ENCODE data around the gene SMNDC1.

SMNDC1 gene

GRCh38 chr10:110330675-110331074 lies 26.0 kb upstream of the SMNDC1 start:
- H3K4me3 ChIP-seq (ENCODE audit: low read depth, low read length), result no peak overlapping the region
- WGBS (ENCODE audit: extremely low coverage, insufficient coverage, insufficient read length), result no CpG with 5 or more reads among the region's 6 CpGs
- H3K27me3 ChIP-seq (ENCODE audit: insufficient read depth, low read length), result no peaks in the 10 kb centered on the region
- no peak overlapping the region for H4K91ac ChIP-seq (ENCODE audit: low read depth, low read length)
- H2BK12ac ChIP-seq (ENCODE audit: low read length), result no peak overlapping the region
- no peak overlapping the region for H3K23ac ChIP-seq (ENCODE audit: low read length)
- H2AK5ac ChIP-seq (ENCODE audit: low read length), result no peak overlapping the region
- no peak overlapping the region for H4K12ac ChIP-seq (ENCODE audit: low read depth, low read length)
- H3K79me2 ChIP-seq (ENCODE audit: control insufficient read depth, insufficient read depth, low read length, poor library complexity), result no peaks in the 10 kb centered on the region
- H3K9ac ChIP-seq (ENCODE audit: low read length), result no peak overlapping the region
- H2AFZ ChIP-seq (ENCODE audit: insufficient read depth, low read length, poor library complexity), result no peak overlapping the region
- H4K8ac ChIP-seq (ENCODE audit: low read depth, low read length), result no peak overlapping the region
- H3K27ac ChIP-seq (ENCODE audit: low read depth, low read length), result no peak overlapping the region
- no peak overlapping the region for H2BK120ac ChIP-seq (ENCODE audit: insufficient read depth, low read length, poor library complexity)
- no peak overlapping the region for H3K4me2 ChIP-seq (ENCODE audit: low read length)
- no peaks in the 10 kb centered on the region for H3K36me3 ChIP-seq (ENCODE audit: control insufficient read depth in 1 of 2, insufficient read depth in 2 of 2, low read length in 2 of 2)
- peaks cover 0 to 4% of the 10 kb centered on the region in 2 experiments for H3K4me1 ChIP-seq (ENCODE audit: control insufficient read depth in 1 of 2, insufficient read depth in 2 of 2, low read length in 2 of 2)
- H3K9me3 ChIP-seq (ENCODE audit: insufficient read depth, low read depth, low read length), result peaks cover 14% of the 10 kb centered on the region
- H3K79me1 ChIP-seq (ENCODE audit: low read length), result no peaks in the 10 kb centered on the region
- H3K14ac ChIP-seq (ENCODE audit: low read length), result no peak overlapping the region
- no peak overlapping the region for H3K4ac ChIP-seq (ENCODE audit: low read depth, low read length)
- no peak for DNase-seq
- no peak overlapping the region for H2BK5ac ChIP-seq (ENCODE audit: low read depth, low read length, poor library complexity)
- no peak overlapping the region for H3K18ac ChIP-seq (ENCODE audit: low read length)

- no peak overlapping the region for H3K18ac ChIP-seq (ENCODE audit: low read length)
- H3K27me3 ChIP-seq (ENCODE audit: insufficient read depth, low read length), result no peaks in the 10 kb centered on the region
- H4K12ac ChIP-seq (ENCODE audit: low read depth, low read length), result no peak overlapping the region
- no peak overlapping the region for H2AK5ac ChIP-seq (ENCODE audit: low read length)
- peaks cover 0 to 4% of the 10 kb centered on the region in 2 experiments for H3K4me1 ChIP-seq (ENCODE audit: control insufficient read depth in 1 of 2, insufficient read depth in 2 of 2, low read length in 2 of 2)
- no peak overlapping the region for H3K4ac ChIP-seq (ENCODE audit: low read depth, low read length)
- H3K9ac ChIP-seq (ENCODE audit: low read length), result no peak overlapping the region
- no peak overlapping the region for H2BK120ac ChIP-seq (ENCODE audit: insufficient read depth, low read length, poor library complexity)
- no peak overlapping the region for H3K4me3 ChIP-seq (ENCODE audit: low read depth, low read length)
- H3K79me2 ChIP-seq (ENCODE audit: control insufficient read depth, insufficient read depth, low read length, poor library complexity), result no peaks in the 10 kb centered on the region
- H3K27ac ChIP-seq (ENCODE audit: low read depth, low read length), result no peak overlapping the region
- H4K91ac ChIP-seq (ENCODE audit: low read depth, low read length), result no peak overlapping the region
- peak in 1 of 2 donors; percentile 55 for DNase-seq
- H2AFZ ChIP-seq (ENCODE audit: insufficient read depth, low read length, poor library complexity), result no peak overlapping the region
- H3K9me3 ChIP-seq (ENCODE audit: insufficient read depth, low read depth, low read length), result peaks cover 14% of the 10 kb centered on the region
- no peak overlapping the region for H3K14ac ChIP-seq (ENCODE audit: low read length)
- no CpG with 5 or more reads among the region's 5 CpGs for WGBS (ENCODE audit: extremely low coverage, insufficient coverage, insufficient read length)
- H3K79me1 ChIP-seq (ENCODE audit: low read length), result no peaks in the 10 kb centered on the region
- H2BK12ac ChIP-seq (ENCODE audit: low read length), result no peak overlapping the region
- H3K23ac ChIP-seq (ENCODE audit: low read length), result no peak overlapping the region
- no peak overlapping the region for H4K8ac ChIP-seq (ENCODE audit: low read depth, low read length)
- H2BK5ac ChIP-seq (ENCODE audit: low read depth, low read length, poor library complexity), result no peak overlapping the region
- H3K4me2 ChIP-seq (ENCODE audit: low read length), result no peak overlapping the region
- no peaks in the 10 kb centered on the region for H3K36me3 ChIP-seq (ENCODE audit: control insufficient read depth in 1 of 2, insufficient read depth in 2 of 2, low read length in 2 of 2)
These were observed 22.7 kb upstream of the SMNDC1 start for GRCh38 chr10:110327262-110327914.

- Histone ChIP-seq H3K14ac (ENCODE audit: low read length) (no peak overlapping the region), H2AK5ac (ENCODE audit: low read length) (no peak overlapping the region), H2BK120ac (ENCODE audit: insufficient read depth, low read length, poor library complexity) (no peak overlapping the region), H2AFZ (ENCODE audit: insufficient read depth, low read length, poor library complexity) (no peak overlapping the region), H3K4me2 (ENCODE audit: low read length) (no peak overlapping the region), H4K91ac (ENCODE audit: low read depth, low read length) (no peak overlapping the region), H4K8ac (ENCODE audit: low read depth, low read length) (no peak overlapping the region), H4K12ac (ENCODE audit: low read depth, low read length) (no peak overlapping the region), H3K4ac (ENCODE audit: low read depth, low read length) (no peak overlapping the region), H3K79me1 (ENCODE audit: low read length) (no peaks in the 10 kb centered on the region), H3K4me1 (ENCODE audit: control insufficient read depth in 1 of 2, insufficient read depth in 2 of 2, low read length in 2 of 2) (peaks cover 0 to 4% of the 10 kb centered on the region in 2 experiments), H3K36me3 (ENCODE audit: control insufficient read depth in 1 of 2, insufficient read depth in 2 of 2, low read length in 2 of 2) (no peaks in the 10 kb centered on the region), H3K27me3 (ENCODE audit: insufficient read depth, low read length) (no peaks in the 10 kb centered on the region), H3K27ac (ENCODE audit: low read depth, low read length) (no peak overlapping the region), H3K79me2 (ENCODE audit: control insufficient read depth, insufficient read depth, low read length, poor library complexity) (no peaks in the 10 kb centered on the region), H3K18ac (ENCODE audit: low read length) (no peak overlapping the region), H2BK5ac (ENCODE audit: low read depth, low read length, poor library complexity) (no peak overlapping the region), H3K9ac (ENCODE audit: low read length) (no peak overlapping the region), H3K4me3 (ENCODE audit: low read depth, low read length) (no peak overlapping the region), H2BK12ac (ENCODE audit: low read length) (no peak overlapping the region), H3K9me3 (ENCODE audit: insufficient read depth, low read depth, low read length) (peaks cover 13% of the 10 kb centered on the region), H3K23ac (ENCODE audit: low read length) (no peak overlapping the region)
- no peak for DNase-seq
- WGBS (ENCODE audit: extremely low coverage, insufficient coverage, insufficient read length), result no CpG with 5 or more reads among the region's 4 CpGs
These were observed 21.8 kb upstream of the SMNDC1 start for GRCh38 chr10:110326351-110327032.

- Histone ChIP-seq H2AK5ac (ENCODE audit: low read length) (no peak overlapping the region), H4K8ac (ENCODE audit: low read depth, low read length) (no peak overlapping the region), H3K9me3 (ENCODE audit: insufficient read depth, low read depth, low read length) (peaks cover 3% of the 10 kb centered on the region), H4K91ac (ENCODE audit: low read depth, low read length) (no peak overlapping the region), H3K79me1 (ENCODE audit: low read length) (no peaks in the 10 kb centered on the region), H3K4ac (ENCODE audit: low read depth, low read length) (no peak overlapping the region), H3K4me3 (ENCODE audit: low read depth, low read length) (no peak overlapping the region), H3K4me1 (ENCODE audit: control insufficient read depth in 1 of 2, insufficient read depth in 2 of 2, low read length in 2 of 2) (peaks cover 0 to 4% of the 10 kb centered on the region in 2 experiments), H3K14ac (ENCODE audit: low read length) (no peak overlapping the region), H4K12ac (ENCODE audit: low read depth, low read length) (no peak overlapping the region), H2BK12ac (ENCODE audit: low read length) (no peak overlapping the region), H3K9ac (ENCODE audit: low read length) (no peak overlapping the region), H3K23ac (ENCODE audit: low read length) (no peak overlapping the region), H2AFZ (ENCODE audit: insufficient read depth, low read length, poor library complexity) (no peak overlapping the region), H3K18ac (ENCODE audit: low read length) (no peak overlapping the region), H2BK120ac (ENCODE audit: insufficient read depth, low read length, poor library complexity) (no peak overlapping the region), H2BK5ac (ENCODE audit: low read depth, low read length, poor library complexity) (no peak overlapping the region), H3K36me3 (ENCODE audit: control insufficient read depth in 1 of 2, insufficient read depth in 2 of 2, low read length in 2 of 2) (no peaks in the 10 kb centered on the region), H3K27ac (ENCODE audit: low read depth, low read length) (no peak overlapping the region), H3K27me3 (ENCODE audit: insufficient read depth, low read length) (no peaks in the 10 kb centered on the region), H3K4me2 (ENCODE audit: low read length) (no peak overlapping the region), H3K79me2 (ENCODE audit: control insufficient read depth, insufficient read depth, low read length, poor library complexity) (no peaks in the 10 kb centered on the region)
- WGBS (ENCODE audit: extremely low coverage, insufficient coverage, insufficient read length), result no CpG with 5 or more reads among the region's 3 CpGs
- DNase-seq, result no peak
These were observed 20.1 kb upstream of the SMNDC1 start for GRCh38 chr10:110324805-110325280.

Data from trophoblast cell (in vitro differentiated cells and primary cell).